Myometrial cell (primary cell): Measurements from ENCODE around the gene MAGEA2. TPM values are rescaled to one million over a fixed set of nuclear protein-coding genes. Genes with fewer than 3 reads are reported as not detected.

ENCODE experiments used
- total RNA-seq: library from RNA; depleted of rRNA; stranded (reverse); fragments of >200 nt; gene quantifications from 2 replicates; pipeline ENCODE4 v1.2.3, GENCODE V29; 2015

MAGEA2 gene, protein sequence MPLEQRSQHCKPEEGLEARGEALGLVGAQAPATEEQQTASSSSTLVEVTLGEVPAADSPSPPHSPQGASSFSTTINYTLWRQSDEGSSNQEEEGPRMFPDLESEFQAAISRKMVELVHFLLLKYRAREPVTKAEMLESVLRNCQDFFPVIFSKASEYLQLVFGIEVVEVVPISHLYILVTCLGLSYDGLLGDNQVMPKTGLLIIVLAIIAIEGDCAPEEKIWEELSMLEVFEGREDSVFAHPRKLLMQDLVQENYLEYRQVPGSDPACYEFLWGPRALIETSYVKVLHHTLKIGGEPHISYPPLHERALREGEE
- total RNA-seq: not detected in 2 replicates

DNA sequence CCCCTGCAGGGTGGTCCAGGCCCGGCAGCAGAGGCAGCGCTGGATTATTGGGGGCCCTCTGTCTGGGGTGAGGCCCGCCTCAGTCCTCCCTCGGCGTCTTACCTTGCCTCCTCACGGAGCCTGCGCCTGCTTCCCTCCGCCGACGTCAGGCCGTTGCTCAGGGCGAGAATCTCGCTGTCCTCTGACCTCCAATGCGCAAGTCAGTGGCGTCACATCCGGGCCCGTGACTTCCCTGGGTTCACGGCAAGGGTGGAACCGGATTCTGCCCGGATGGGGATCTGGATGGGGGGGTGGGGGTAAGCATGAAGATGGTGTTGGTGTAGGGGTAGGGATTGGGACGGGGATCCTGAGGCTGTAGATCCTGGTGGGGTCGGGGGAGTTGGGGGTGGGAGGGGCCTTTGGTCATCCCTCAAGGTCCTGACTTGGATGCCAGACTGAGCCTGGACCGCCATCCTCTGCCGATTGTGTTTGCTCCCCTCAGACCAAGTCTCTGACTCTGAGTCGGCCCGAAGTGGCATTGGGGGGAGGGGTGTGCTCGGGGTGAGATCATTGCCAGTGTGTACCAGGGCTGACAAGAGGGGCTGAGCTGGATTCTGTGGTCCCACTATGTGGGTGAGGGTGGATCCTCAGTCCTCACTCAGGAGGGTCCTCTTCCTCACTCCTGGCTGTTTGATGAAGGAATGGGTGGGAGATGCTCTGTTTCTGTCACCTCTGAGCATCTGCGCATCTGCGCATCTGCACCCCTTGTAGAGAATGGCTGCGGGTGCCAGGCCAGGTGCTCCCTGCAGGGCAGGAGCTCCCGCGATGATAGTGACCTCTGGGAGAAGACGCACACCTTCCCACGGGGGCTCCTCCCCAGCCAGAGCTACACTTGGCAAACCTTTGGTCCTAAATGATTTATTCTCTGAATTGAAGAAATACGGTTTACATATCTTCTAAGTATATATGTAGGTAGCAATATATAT is at the start of gene MAGEA2:
TSS of gene MAGEA2 (minus strand) at position 157 of the 965 bp plus-strand sequence. CDS start 2,479 bp downstream, outside the sequence.

DNA sequence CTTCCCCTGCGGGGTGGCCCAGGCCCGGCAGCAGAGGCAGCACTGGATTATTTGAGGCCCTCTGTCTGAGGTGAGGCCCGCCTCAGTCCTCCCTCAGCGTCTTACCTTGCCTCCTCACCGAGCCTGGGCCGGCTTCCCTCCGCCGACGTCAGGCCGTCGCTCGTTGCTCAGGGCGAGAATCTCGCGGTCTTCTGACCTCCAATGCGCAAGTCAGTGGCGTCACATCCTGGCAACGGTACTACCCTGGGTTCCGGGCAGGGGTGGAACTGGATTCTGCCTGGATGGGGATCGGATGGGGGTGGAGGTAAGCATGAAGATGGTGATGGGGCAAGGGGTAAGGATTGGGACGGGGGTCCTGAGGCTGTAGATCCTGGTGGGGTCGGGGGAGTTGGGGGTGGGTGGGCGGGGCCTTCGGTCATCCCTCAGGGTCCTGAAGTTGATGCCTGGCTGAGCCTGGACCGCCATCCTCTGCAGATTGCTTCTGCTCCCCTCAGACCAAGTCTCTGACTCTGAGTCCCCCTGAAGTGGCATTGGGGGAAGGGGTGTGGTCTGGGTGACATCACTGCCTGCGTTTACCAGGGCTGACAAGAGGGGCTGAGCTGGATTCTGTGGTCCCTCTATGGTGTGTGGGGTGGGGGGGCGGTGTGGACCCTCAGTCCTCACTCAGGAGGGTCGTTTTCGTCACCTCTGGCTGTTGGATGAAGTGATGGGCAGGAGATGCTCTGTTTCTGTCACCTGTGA is 16.1 kb upstream of the MAGEA2 start, which contains the start of gene MAGEA6:
TSS of gene MAGEA6 (minus strand) at position 141 of the 741 bp plus-strand sequence. CDS start 2,039 bp downstream, outside the sequence.

DNA sequence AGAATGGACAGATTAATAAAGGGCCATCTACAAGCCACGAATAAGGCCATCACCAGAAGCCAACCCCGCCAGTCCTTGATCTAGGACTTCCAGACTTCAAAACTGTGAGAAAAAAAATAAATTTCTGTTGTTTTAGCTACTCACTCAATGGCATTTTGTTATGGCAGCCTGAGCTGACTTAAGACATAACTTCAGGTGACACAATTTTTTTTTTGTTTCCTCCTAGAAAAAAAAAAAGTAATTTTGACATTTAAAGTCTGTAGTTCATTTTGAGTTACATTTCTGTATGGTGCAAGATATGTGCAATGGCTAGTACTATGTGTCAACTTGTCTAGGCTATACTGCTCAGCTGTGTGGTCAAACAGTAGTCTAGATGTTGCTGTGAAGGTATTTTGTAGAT is 5.3 kb upstream of the MAGEA2 start, which contains the start of gene CSAG3:
TSS of gene CSAG3 (plus strand) at position 301 of the 400 bp plus-strand sequence.

DNA sequence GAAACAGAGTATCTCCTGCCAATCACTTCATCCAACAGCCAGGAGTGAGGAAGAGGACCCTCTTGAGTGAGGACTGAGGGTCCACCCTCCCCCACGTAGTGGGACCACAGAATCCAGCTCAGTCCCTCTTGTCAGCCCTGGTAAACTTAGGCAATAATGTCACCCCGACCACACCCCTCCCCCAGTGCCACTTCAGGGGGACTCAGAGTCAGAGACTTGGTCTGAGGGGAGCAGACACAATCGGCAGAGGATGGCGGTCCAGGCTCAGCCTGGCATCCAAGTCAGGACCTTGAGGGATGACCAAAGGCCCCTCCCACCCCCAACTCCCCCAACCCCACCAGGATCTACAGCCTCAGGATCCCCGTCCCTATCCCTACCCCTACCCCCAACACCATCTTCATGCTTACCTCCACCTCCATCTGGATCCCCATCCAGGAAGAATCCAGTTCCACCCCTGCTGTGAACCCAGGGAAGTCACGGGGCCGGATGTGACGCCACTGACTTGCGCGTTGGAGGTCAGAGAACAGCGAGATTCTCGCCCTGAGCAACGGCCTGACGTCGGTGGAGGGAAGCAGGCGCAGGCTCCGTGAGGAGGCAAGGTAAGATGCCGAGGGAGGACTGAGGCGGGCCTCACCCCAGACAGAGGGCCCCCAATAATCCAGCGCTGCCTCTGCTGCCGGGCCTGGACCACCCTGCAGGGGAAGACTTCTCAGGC is 20.2 kb downstream of the MAGEA2 start, which contains the start of the genes CSAG1 and MAGEA12:
TSS of gene CSAG1 (minus strand) at position 461 of the 715 bp plus-strand sequence. CDS start 1,261 bp downstream, outside the sequence.
TSS of gene MAGEA12 (plus strand) at position 497 of the 715 bp plus-strand sequence. CDS start 2,405 bp downstream, outside the sequence.

DNA sequence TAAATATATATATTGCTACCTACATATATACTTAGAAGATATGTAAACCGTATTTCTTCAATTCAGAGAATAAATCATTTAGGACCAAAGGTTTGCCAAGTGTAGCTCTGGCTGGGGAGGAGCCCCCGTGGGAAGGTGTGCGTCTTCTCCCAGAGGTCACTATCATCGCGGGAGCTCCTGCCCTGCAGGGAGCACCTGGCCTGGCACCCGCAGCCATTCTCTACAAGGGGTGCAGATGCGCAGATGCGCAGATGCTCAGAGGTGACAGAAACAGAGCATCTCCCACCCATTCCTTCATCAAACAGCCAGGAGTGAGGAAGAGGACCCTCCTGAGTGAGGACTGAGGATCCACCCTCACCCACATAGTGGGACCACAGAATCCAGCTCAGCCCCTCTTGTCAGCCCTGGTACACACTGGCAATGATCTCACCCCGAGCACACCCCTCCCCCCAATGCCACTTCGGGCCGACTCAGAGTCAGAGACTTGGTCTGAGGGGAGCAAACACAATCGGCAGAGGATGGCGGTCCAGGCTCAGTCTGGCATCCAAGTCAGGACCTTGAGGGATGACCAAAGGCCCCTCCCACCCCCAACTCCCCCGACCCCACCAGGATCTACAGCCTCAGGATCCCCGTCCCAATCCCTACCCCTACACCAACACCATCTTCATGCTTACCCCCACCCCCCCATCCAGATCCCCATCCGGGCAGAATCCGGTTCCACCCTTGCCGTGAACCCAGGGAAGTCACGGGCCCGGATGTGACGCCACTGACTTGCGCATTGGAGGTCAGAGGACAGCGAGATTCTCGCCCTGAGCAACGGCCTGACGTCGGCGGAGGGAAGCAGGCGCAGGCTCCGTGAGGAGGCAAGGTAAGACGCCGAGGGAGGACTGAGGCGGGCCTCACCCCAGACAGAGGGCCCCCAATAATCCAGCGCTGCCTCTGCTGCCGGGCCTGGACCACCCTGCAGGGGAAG is 39.5 kb downstream of the MAGEA2 start, which contains the start of gene MAGEA2B:
TSS of gene MAGEA2B (plus strand) at position 814 of the 973 bp plus-strand sequence. CDS start 2,479 bp downstream, outside the sequence.

DNA sequence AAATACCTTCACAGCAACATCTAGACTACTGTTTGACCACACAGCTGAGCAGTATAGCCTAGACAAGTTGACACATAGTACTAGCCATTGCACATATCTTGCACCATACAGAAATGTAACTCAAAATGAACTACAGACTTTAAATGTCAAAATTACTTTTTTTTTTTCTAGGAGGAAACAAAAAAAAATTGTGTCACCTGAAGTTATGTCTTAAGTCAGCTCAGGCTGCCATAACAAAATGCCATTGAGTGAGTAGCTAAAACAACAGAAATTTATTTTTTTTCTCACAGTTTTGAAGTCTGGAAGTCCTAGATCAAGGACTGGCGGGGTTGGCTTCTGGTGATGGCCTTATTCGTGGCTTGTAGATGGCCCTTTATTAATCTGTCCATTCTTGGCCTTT is 44.5 kb downstream of the MAGEA2 start, which contains the start of gene CSAG2:
TSS of gene CSAG2 (minus strand) at position 101 of the 400 bp plus-strand sequence. CDS start 161 bp downstream, outside the sequence.

Other genes with a start within 250 kb of the MAGEA2 start
- 0.29 and 0.53 TPM in 2 replicates for gene GABRQ, start 115.9 kb downstream of the MAGEA2 start, total RNA-seq
- not detected in 2 replicates for gene MAGEA3, start 55.0 kb downstream of the MAGEA2 start, total RNA-seq
- gene CSAG2, start 44.6 kb downstream of the MAGEA2 start, total RNA-seq: not detected in 2 replicates
- not detected in 2 replicates for gene MAGEA2B, start 39.2 kb downstream of the MAGEA2 start, total RNA-seq
- gene CSAG1, start 20.1 kb downstream of the MAGEA2 start, total RNA-seq: not detected in 2 replicates
- gene MAGEA12, start 20.1 kb downstream of the MAGEA2 start, total RNA-seq: not detected in 2 replicates
- gene CSAG3, start 5.4 kb upstream of the MAGEA2 start, total RNA-seq: not detected in 2 replicates
- not detected in 2 replicates for gene MAGEA6, start 15.8 kb upstream of the MAGEA2 start, total RNA-seq
- 60.0 and 68.2 TPM in 2 replicates for gene CETN2, start 76.9 kb upstream of the MAGEA2 start, total RNA-seq
- 58.7 and 72.1 TPM in 2 replicates for gene NSDHL, start 77.2 kb upstream of the MAGEA2 start, total RNA-seq
- 2.5 and 3.2 TPM in 2 replicates for gene ZNF185, start 144.2 kb upstream of the MAGEA2 start, total RNA-seq
- not detected in 2 replicates for gene PNMA5, start 240.3 kb upstream of the MAGEA2 start, total RNA-seq